Stimulated activated CD4-positive, alpha-beta T cell treated with anti-CD3 and anti-CD28 coated beads, Interleukin-15, amount 100 ng/mL, for 1 hour (primary cell): ENCODE data around the gene GRIK3.

Experiments
- DNase-seq, 2 donors: peaks; one replicate each; pipeline ENCODE4 v3.0.0-alpha.2; 2020; ENCODE audit warnings: low read depth in 1 of 2, low spot score in 1 of 2

Gene GRIK3

GRCh38 chr1:37015713-37016112, 18.6 kb downstream of the GRIK3 start:
- no peak for DNase-seq

DNA sequence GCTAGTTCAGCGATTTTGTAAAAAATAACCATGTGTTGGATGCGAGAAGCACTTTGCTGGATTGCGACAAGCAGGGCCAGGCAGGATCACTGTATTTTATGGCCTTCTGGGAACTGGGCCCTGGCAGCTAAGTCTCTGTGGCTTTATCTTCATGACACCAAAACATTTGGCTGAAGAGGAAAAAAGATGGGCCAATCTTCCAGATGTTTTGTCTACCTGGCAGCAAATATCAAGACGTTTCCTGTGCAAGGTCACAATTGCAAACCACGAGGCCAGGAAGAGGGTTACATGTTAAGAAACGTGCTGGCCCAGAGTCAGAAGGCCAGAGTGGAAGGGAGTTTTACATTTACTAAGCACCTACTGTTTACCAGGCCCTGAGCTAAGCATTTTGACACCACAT, 22.1 kb downstream of the GRIK3 start:
- DNase-seq, result no peak

GRCh38 chr1:37010011-37010410, 24.3 kb downstream of the GRIK3 start:
- DNase-seq, result no peak

DNA sequence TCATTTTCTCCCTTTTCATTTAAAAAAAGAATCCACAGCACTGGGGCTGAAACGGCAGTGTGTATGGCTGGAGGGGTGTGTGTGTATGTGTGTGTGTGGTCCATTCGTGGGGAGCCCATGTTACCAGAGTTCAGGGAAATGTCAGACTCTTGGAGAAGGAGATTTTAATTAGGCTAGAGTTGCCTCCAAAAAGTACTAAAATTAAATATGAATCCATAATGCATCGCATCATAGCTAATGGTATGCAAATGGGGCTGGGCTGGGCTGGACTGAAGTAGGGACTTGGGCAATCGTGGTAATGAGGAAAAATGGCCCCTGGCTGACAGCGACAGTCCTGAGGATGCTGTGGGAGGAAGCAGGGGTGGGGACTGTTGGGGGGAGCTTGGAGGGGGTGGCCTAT, 24.8 kb downstream of the GRIK3 start:
- DNase-seq, result no peak

DNA sequence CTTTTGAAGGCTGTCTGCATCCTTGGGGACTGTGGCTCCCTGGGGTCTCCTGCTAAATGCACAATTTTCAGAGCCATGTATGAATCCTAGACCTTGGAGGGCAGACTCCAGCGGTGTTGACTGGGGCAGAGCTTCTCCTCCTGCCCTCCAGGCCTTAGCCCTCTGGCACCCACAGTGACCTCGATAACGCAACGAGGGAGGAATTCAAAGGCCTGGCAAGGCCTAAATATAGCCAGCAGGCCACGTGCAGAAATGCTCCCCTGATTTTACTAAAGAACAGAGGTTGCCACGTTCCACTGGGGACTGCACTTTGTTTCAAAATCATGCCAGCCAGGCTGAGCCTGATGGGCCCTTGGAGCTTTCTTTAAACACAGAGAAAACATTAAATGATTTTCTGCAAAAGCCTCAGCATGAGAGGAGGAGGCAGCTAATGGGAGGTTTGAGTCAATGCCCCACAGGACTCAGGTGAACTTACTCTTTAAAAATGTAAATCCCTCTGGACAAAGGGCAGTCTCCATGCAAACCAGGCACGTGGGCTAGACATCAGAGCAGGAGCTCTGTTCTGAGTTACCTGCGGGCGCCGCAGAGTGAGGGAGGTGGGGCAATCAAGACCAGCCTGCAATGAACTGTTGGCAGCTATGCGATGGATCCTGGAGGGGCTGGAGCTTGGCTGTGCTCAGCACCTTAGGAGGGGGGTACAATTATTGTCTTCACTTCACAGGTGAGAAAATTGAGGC, 28.0 kb downstream of the GRIK3 start:
- no peak for DNase-seq

GRCh38 chr1:37002898-37003297, 31.4 kb downstream of the GRIK3 start:
- DNase-seq, result no peak

GRCh38 chr1:37001703-37002102, 32.6 kb downstream of the GRIK3 start:
- DNase-seq, result no peak

GRCh38 chr1:36996106-36996505, 38.2 kb downstream of the GRIK3 start:
- DNase-seq, result no peak

DNA sequence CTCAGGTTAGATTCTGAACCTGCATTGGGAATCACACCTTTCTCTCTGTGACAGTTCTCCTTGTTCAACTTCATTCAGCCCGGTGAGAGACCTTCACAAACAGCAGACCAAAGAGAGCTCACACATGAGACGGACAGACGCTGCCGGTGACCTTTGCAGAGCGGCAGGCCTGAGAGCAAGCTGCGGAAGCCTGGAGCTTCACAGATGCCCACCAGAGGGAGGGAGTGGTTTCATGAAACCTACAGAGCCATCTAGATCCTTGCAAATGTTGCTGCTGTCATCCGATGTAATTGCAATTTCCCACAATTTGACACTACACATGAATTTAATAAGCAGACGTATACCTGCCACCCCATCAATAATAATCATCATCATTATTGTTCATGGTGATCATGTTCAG, 39.4 kb downstream of the GRIK3 start:
- no peak for DNase-seq

- no peak for DNase-seq
These were observed 40.0 kb downstream of the GRIK3 start for GRCh38 chr1:36994294-36994693.

DNA sequence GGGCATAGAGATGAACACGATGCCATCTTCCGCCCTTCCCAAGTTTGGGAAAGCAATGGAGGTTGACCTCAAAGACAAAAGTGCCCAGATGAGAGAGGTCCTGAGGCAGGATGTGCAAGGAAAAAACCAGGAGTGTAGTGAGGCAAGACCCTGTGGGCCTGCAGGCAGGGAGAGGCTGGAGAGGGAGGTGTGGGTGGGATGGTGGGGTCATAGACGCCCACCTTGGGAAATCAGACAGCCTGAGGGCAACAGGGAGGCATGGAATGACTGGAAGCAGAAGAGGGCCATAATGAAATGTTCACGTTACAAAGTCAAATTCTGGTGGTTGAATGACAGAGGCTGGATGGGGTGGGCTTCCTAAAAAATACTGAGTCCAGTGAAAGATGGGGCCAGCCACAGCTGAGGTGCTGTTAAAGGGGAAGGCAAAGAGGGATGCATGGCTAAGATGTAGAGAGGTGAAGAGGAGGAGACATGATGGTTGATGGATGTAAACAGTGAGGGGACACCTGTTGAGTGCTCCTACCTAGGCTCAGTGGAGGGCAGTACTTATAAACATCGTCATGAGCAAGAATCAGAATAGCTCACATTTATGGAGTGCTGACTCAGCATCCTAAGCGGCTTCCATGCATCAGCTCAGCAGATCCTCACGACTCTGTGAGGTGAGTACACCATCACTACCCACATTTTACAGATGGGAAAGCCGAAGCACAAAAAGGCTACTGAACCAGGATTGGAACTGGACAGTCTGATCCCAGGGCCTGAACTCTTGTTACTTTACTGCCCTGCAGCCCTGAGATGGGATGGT, 42.0 kb downstream of the GRIK3 start:
- DNase-seq, result no peak

DNA sequence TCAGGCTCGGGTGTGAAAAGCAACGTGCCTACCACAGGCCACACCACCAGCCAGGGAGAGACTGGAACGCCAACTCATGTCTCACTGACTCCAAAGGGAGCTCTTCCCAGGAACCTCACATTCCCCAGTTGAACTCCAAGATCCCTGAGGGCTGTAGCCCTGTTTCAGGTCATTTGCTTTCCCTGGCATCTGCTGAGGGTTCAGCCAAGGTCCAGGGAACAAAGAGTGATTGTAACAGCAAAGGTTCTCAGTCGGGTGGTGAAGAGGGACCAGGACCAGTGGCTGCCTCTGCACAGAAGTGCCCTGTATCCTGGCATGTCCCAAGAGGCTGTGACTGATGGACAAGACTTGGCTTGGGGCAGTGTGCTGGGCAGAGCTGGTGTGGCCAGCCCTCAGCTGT, 42.8 kb downstream of the GRIK3 start:
- no peak for DNase-seq

DNA sequence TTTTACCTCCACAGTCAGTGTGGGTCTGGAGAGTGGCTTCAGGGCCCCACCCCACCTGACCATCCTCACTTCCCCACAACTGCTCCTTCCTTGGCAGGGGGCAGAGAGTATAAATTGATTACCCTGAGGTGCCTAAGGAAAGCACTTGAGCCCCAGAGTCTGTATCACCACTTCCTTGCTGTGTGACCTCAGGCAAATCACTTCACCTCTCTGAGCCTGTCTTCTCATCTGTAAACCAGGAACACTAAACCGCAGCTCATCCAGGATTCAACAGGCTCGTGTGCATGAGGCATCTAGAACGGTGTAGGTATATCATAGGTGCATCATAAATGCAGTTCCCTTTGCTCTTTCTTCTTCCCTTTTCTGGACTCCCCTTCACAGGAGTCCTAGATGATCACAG, 43.4 kb downstream of the GRIK3 start:
- no peak for DNase-seq

DNA sequence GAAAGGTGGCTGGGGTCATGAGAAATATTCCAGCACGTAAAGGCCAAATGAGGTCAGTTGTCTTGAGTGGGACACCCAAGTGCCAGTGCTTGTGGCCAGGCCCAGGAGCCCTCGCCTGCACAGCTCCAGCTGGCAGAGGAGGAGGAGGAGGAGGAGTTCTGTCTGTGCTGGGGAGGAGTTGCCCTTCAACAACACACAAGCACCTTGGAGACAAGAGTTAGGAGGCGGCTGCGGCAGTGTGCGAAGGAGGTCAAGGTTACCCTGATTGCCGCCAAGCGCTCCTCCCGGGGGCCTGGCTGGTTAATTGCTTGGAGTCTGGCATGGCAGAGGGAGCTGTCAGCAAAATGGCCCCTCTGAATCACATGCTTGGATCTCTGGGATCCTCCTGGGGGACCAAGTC, 45.1 kb downstream of the GRIK3 start:
- no peak for DNase-seq

- DNase-seq, result no peak
These were observed 45.5 kb downstream of the GRIK3 start for GRCh38 chr1:36988741-36989193.

DNA sequence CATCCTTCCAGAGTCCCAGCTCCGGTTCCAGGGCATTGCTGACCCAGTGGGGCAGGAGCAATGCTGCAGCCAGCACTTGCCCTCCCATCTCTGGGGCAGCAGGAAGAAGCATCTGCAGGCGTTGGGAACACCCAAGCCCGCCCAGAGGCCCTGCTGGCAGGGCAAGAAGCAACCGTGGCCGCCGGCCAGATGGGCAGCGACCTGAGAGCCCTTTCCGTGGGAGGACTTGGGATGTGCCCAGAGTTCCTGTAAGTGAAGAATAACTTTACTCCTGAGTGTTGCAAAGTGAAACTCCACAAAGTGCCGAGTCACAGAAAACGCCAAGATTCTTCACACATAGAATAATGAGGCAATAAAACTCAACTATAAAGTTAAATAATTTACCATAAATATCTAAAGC, 46.0 kb downstream of the GRIK3 start:
- no peak for DNase-seq

DNA sequence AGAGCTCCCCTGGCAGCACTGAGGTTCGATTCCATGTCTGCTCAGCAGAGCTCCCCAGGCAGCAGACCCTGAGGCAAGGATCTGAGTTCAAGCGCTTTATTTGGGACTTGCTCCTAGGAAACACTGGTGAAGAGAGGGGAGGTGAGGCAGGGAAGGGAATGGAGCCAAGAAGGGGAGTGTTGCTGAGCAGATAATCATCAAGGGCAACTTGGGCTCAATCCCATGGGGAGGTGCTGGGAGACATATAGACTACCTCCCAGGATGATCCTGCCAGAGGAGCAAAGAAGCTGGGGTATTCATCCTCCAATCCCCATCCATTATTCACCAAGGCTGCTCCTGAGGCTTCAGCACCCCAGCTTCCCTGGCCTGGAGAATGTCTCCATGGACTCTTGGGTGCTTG, 47.0 kb downstream of the GRIK3 start:
- DNase-seq, result no peak

DNA sequence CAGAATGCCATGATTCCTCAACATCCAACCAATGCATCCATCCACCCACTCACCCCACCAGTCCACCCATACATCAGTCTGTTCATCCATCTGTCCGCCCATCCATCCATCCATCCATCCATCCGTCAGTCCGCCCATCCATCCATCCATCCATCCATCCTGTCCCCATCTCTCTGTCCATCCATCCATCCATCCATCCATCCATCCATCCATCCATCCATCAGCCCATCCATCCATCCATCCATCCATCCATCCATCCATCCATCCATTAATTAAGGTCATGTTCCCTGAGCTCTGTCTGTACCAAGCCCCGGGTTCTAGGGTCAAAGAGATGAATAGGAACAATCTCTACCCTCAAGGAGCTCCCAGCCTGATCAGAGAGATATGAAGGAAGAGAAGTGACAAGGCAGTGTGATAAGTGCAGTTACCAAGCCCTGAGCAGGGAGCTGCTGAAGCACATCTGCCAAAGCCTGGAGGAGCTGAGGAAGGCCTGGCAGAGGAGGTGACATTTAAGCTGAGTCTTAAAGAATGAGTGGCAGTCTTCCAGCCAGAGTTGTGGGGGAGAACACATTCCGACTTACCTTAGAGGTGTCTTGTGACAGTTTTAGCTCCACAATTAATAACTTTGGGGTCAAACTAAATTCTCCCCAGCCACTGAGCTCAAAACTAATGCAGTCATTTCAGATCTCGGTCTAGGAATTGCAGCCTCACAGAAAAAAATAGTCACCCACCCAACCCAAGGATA, 47.9 kb downstream of the GRIK3 start:
- DNase-seq, result no peak

GRCh38 chr1:36984675-36985074, 49.6 kb downstream of the GRIK3 start:
- DNase-seq, result no peak

DNA sequence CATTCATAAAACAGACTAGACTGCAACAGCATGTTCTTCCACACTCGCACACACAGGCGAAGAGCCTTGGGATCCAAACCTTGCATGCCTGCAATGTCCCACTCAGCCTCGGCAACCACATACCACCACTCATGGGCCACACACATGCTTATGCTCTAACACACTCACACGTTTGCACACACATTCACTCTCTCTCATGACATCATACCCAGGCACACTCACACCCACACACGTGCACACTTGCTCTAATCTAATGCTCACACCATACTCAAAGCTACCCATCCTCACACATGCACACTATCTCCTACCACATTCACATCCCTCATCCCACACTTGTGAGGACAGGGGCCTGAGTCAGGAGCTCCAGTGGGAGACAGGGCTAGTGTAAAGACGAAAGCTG, 50.3 kb downstream of the GRIK3 start:
- DNase-seq, result no peak

GRCh38 chr1:36982709-36983108, 51.6 kb downstream of the GRIK3 start:
- DNase-seq, result no peak
